PC-3 (cell line): ENCODE results near the gene MAPKAP1.

Source experiments
- CTCF ChIP-seq: fragments of 300-600 bp; sonication (generic); conservative IDR thresholded peaks from 2 replicates; pipeline ENCODE4 v1.5.1; 2017; ENCODE audit warnings: antibody characterized with exemption, low read depth, mild to moderate bottlenecking, low read length
- EZH2 ChIP-seq: fragments of 300-600 bp; sonication (generic); IDR thresholded peaks from one replicate; pipeline ENCODE4 v1.6.1; 2017; ENCODE audit warnings: antibody characterized with exemption, mild to moderate bottlenecking, low read length; ENCODE audit not compliant: unreplicated experiment
- EZH2phosphoT487 ChIP-seq: fragments of 300-600 bp; sonication (generic); IDR thresholded peaks from 2 replicates; pipeline ENCODE4 v1.6.1; 2018; ENCODE audit warnings: mild to moderate bottlenecking, antibody characterized with exemption, low read length, borderline replicate concordance

- no peak for TF ChIP-seq CTCF
- no peak for TF ChIP-seq EZH2
- no peak for TF ChIP-seq EZH2phosphoT487
Observed at GRCh38 chr9:125679597-125680189, 27.3 kb downstream of the MAPKAP1 start.
